Stimulated activated naive B cell treated with anti-CD40 and anti-IgM and Interleukin-4, amounts not matched to agents 10 μg/mL and 1 μg/mL and 100 μg/mL, for 72 hours (primary cell): Measurements from ENCODE around the gene MFAP3L.
A peak's percentile ranks its signal among the peaks of the same experiment; 100 is the strongest.

Source experiments
- ATAC-seq, 2 donors: fragments of 150-1000 bp; cut with Tn5 transposase; replicated peaks; 2 replicates each; pipeline ENCODE4 v1.10.0; 2021; ENCODE audit warnings: moderate library complexity in 1 of 2
- DNase-seq: peaks from one replicate; pipeline ENCODE4 v3.0.0; 2021
- H3K27ac Mint-ChIP-seq: one replicate; pipeline ENCODE4 v1.8.0; 2022; ENCODE audit warnings: mild to moderate bottlenecking, mixed read lengths
- H3K27me3 Mint-ChIP-seq, 2 donors: one replicate each; pipeline ENCODE4 v1.8.0; 2022; ENCODE audit warnings: mixed read lengths in 2 of 2
- H3K36me3 Mint-ChIP-seq, 2 donors: one replicate each; pipeline ENCODE4 v1.8.0; 2022; ENCODE audit warnings: mixed read lengths in 2 of 2, mild to moderate bottlenecking in 1 of 2
- H3K4me1 Mint-ChIP-seq, 2 donors: one replicate each; pipeline ENCODE4 v1.8.0; 2022; ENCODE audit warnings: mixed read lengths in 2 of 2, mild to moderate bottlenecking in 1 of 2
- H3K4me3 Mint-ChIP-seq, 2 donors: one replicate each; pipeline ENCODE4 v1.8.0; 2022; ENCODE audit warnings: mild to moderate bottlenecking in 2 of 2, mixed read lengths in 2 of 2, moderate library complexity in 1 of 2
- H3K9me3 Mint-ChIP-seq, 2 donors: one replicate each; pipeline ENCODE4 v1.8.0; 2022; ENCODE audit warnings: mixed read lengths in 2 of 2, mild to moderate bottlenecking in 1 of 2

Gene MFAP3L

GRCh38 chr4:170008801-170009200 lies 17.4 kb downstream of the MFAP3L start:
- ATAC-seq (no peak), DNase-seq (no peak)
- H3K4me1 Mint-ChIP-seq: peaks cover 17 to 30% of the 10 kb centered on the region in 2 donors
- no peak overlapping the region for H3K4me3 Mint-ChIP-seq
- H3K27ac Mint-ChIP-seq: no peak overlapping the region
- no peaks in the 10 kb centered on the region for H3K36me3 Mint-ChIP-seq
- H3K27me3 Mint-ChIP-seq: peaks cover 7 to 14% of the 10 kb centered on the region in 2 donors
- H3K9me3 Mint-ChIP-seq: peaks cover 0 to 3% of the 10 kb centered on the region in 2 donors

GRCh38 chr4:170008371-170008770 lies 17.8 kb downstream of the MFAP3L start:
- Mint-ChIP-seq H3K4me3 (peak overlapping the region; percentile 36 to 69), H3K4me1 (peaks cover 20 to 34% of the 10 kb centered on the region in 2 donors), H3K9me3 (peaks cover 0 to 3% of the 10 kb centered on the region in 2 donors), H3K36me3 (no peaks in the 10 kb centered on the region), H3K27ac (no peak overlapping the region), H3K27me3 (peaks cover 7 to 14% of the 10 kb centered on the region in 2 donors)
- DNase-seq (no peak), ATAC-seq (peak; percentile 77)

- Mint-ChIP-seq H3K4me3 (no peak overlapping the region), H3K4me1 (peaks cover 20 to 34% of the 10 kb centered on the region in 2 donors), H3K9me3 (peaks cover 0 to 3% of the 10 kb centered on the region in 2 donors), H3K36me3 (no peaks in the 10 kb centered on the region), H3K27ac (no peak overlapping the region), H3K27me3 (peaks cover 7 to 14% of the 10 kb centered on the region in 2 donors)
- ATAC-seq (no peak), DNase-seq (no peak)
Measured at GRCh38 chr4:170007113-170007512, 19.1 kb downstream of the MFAP3L start.

GRCh38 chr4:170005472-170005871 lies 20.7 kb downstream of the MFAP3L start:
- DNase-seq (no peak), ATAC-seq (no peak)
- no peaks in the 10 kb centered on the region for H3K36me3 Mint-ChIP-seq
- peaks cover 17 to 34% of the 10 kb centered on the region in 2 donors for H3K4me1 Mint-ChIP-seq
- peaks cover 0 to 1% of the 10 kb centered on the region in 2 donors for H3K9me3 Mint-ChIP-seq
- H3K27ac Mint-ChIP-seq: no peak overlapping the region
- H3K27me3 Mint-ChIP-seq: peaks cover 7 to 13% of the 10 kb centered on the region in 2 donors
- no peak overlapping the region for H3K4me3 Mint-ChIP-seq

- no peak for ATAC-seq
- Mint-ChIP-seq H3K27me3 (peaks cover 7 to 10% of the 10 kb centered on the region in 2 donors), H3K4me3 (no peak overlapping the region), H3K9me3 (no peaks in the 10 kb centered on the region), H3K4me1 (peaks cover 16 to 34% of the 10 kb centered on the region in 2 donors), H3K36me3 (no peaks in the 10 kb centered on the region), H3K27ac (no peak overlapping the region)
- DNase-seq: no peak
Measured at GRCh38 chr4:170004651-170005295, 21.4 kb downstream of the MFAP3L start.

GRCh38 chr4:170003071-170004070 lies 22.8 kb downstream of the MFAP3L start:
- Mint-ChIP-seq H3K4me3 (no peak overlapping the region), H3K27me3 (peaks cover 7 to 10% of the 10 kb centered on the region in 2 donors), H3K27ac (no peak overlapping the region), H3K36me3 (no peaks in the 10 kb centered on the region), H3K9me3 (no peaks in the 10 kb centered on the region), H3K4me1 (peaks cover 14 to 29% of the 10 kb centered on the region in 2 donors)
- DNase-seq (no peak), ATAC-seq (peak; percentile 87 to 90)

- no peaks in the 10 kb centered on the region for H3K36me3 Mint-ChIP-seq
- H3K4me3 Mint-ChIP-seq: no peak overlapping the region
Measured at GRCh38 chr4:170001745-170002267, 24.4 kb downstream of the MFAP3L start.

GRCh38 chr4:170001011-170001744 lies 25.0 kb downstream of the MFAP3L start:
- Mint-ChIP-seq H3K27me3 (peaks cover 0 to 7% of the 10 kb centered on the region in 2 donors), H3K4me1 (peaks cover 7 to 10% of the 10 kb centered on the region in 2 donors), H3K36me3 (no peaks in the 10 kb centered on the region), H3K4me3 (no peak overlapping the region), H3K27ac (no peak overlapping the region), H3K9me3 (no peaks in the 10 kb centered on the region)
- no peak for DNase-seq
- ATAC-seq: no peak

More at GRCh38 chr4:170001745-170002267, 24.4 kb downstream of the MFAP3L start:
- DNase-seq (no peak), ATAC-seq (no peak)
- Mint-ChIP-seq H3K27me3 (peaks cover 3 to 4% of the 10 kb centered on the region in 2 donors), H3K9me3 (no peaks in the 10 kb centered on the region), H3K4me1 (peaks cover 6 to 14% of the 10 kb centered on the region in 2 donors), H3K27ac (no peak overlapping the region)

- H3K9me3 Mint-ChIP-seq: no peaks in the 10 kb centered on the region
- no peak for ATAC-seq
- H3K27me3 Mint-ChIP-seq: peaks cover 0 to 10% of the 10 kb centered on the region in 2 donors
- no peak for DNase-seq
- no peak overlapping the region for H3K27ac Mint-ChIP-seq
- H3K4me1 Mint-ChIP-seq: peaks cover 7 to 10% of the 10 kb centered on the region in 2 donors
- H3K4me3 Mint-ChIP-seq: no peak overlapping the region
- H3K36me3 Mint-ChIP-seq: no peaks in the 10 kb centered on the region
Measured at GRCh38 chr4:169999923-170000322, 26.3 kb downstream of the MFAP3L start.

GRCh38 chr4:169998981-169999380 lies 27.2 kb downstream of the MFAP3L start:
- no peaks in the 10 kb centered on the region for H3K36me3 Mint-ChIP-seq
- H3K27ac Mint-ChIP-seq: no peak overlapping the region
- no peaks in the 10 kb centered on the region for H3K9me3 Mint-ChIP-seq
- ATAC-seq: no peak
- no peak for DNase-seq
- H3K4me1 Mint-ChIP-seq: peaks cover 6 to 7% of the 10 kb centered on the region in 2 donors
- H3K4me3 Mint-ChIP-seq: no peak overlapping the region
- peaks cover 0 to 10% of the 10 kb centered on the region in 2 donors for H3K27me3 Mint-ChIP-seq

- no peaks in the 10 kb centered on the region for H3K9me3 Mint-ChIP-seq
- peaks cover 6 to 10% of the 10 kb centered on the region in 2 donors for H3K27me3 Mint-ChIP-seq
- H3K36me3 Mint-ChIP-seq: no peaks in the 10 kb centered on the region
- ATAC-seq (no peak), DNase-seq (no peak)
- no peak overlapping the region for H3K27ac Mint-ChIP-seq
- peaks cover 0 to 2% of the 10 kb centered on the region in 2 donors for H3K4me1 Mint-ChIP-seq
- H3K4me3 Mint-ChIP-seq: no peak overlapping the region
Measured at GRCh38 chr4:169996379-169997240, 29.6 kb downstream of the MFAP3L start.

- Mint-ChIP-seq H3K4me1 (peaks cover 0 to 2% of the 10 kb centered on the region in 2 donors), H3K27ac (no peak overlapping the region), H3K4me3 (no peak overlapping the region), H3K9me3 (no peaks in the 10 kb centered on the region), H3K27me3 (peaks cover 6 to 18% of the 10 kb centered on the region in 2 donors), H3K36me3 (no peaks in the 10 kb centered on the region)
- ATAC-seq: no peak
- no peak for DNase-seq
Measured at GRCh38 chr4:169993531-169993930, 32.7 kb downstream of the MFAP3L start.

GRCh38 chr4:169988252-169988651 lies 37.9 kb downstream of the MFAP3L start:
- Mint-ChIP-seq H3K27ac (no peak overlapping the region), H3K9me3 (no peaks in the 10 kb centered on the region), H3K4me3 (no peak overlapping the region), H3K4me1 (no peaks in the 10 kb centered on the region), H3K27me3 (peaks cover 15 to 28% of the 10 kb centered on the region in 2 donors), H3K36me3 (no peaks in the 10 kb centered on the region)
- ATAC-seq: no peak
- DNase-seq: no peak
